Right atrium auricular region (tissue), 2 donors: ENCODE data around the gene DNAJB8. TPM values are rescaled to one million over a fixed set of nuclear protein-coding genes. Genes with fewer than 3 reads are reported as not detected.

Experiments
- DNase-seq: peaks from one replicate; pipeline ENCODE4 v3.0.0-alpha.2; 2019; ENCODE audit warnings: low spot score
- H3K27ac ChIP-seq, 2 donors: fragments of 200-600 bp; sonication (generic); 1 replicate in 1 of 2; 2 replicates in 1 of 2; pipeline ENCODE4 v1.5.1; 2016 to 2019
- H3K27me3 ChIP-seq, 2 donors: fragments of 200-600 bp; sonication (generic); one replicate each; pipeline versions ENCODE4 v1.5.1 to v1.6.0; 2017 to 2019
- H3K36me3 ChIP-seq: fragments of 200-600 bp; sonication (generic); one replicate; pipeline ENCODE4 v1.5.1; 2016
- H3K4me1 ChIP-seq, 2 donors: fragments of 200-600 bp; sonication (generic); one replicate each; pipeline versions ENCODE4 v1.5.1 to v1.6.0; 2017 to 2019
- H3K4me3 ChIP-seq, 2 donors: fragments of 200-600 bp; sonication (generic); 1 replicate in 1 of 2; 2 replicates in 1 of 2; pipeline ENCODE4 v1.5.1; 2017 to 2019; ENCODE audit warnings: mild to moderate bottlenecking in 1 of 2, moderate library complexity in 1 of 2
- H3K9me3 ChIP-seq, 2 donors: fragments of 200-600 bp; sonication (generic); one replicate each; pipeline ENCODE4 v1.5.1; 2019
- CTCF ChIP-seq, 2 donors: fragments of 200-600 bp; sonication (generic); IDR thresholded peaks; one replicate each; pipeline ENCODE4 v1.5.1; 2019; ENCODE audit warnings: antibody characterized with exemption in 2 of 2
- total RNA-seq, 2 donors: library from RNA; depleted of rRNA; stranded (reverse); fragments of >200 nt; gene quantifications; one replicate each; pipeline ENCODE4 v1.1.0, GENCODE V29; 2016

The DNAJB8 gene
- total RNA-seq, 2 donors from 2014 or later, result not detected

GRCh38 chr3:128484404-128485281 is 18.0 kb upstream of the DNAJB8 start:
- Histone ChIP-seq H3K27me3 (peaks cover 29 to 54% of the 10 kb centered on the region in 2 donors), H3K4me3 (peak overlapping the region; percentile 7 to 64), H3K4me1 (peaks cover 0 to 82% of the 10 kb centered on the region in 2 donors), H3K9me3 (no peaks in the 10 kb centered on the region), H3K36me3 (no peaks in the 10 kb centered on the region), H3K27ac (peak overlapping the region; percentile 14 to 63)
- no peak for DNase-seq
- TF ChIP-seq CTCF (IDR thresholded peaks at IDR 0.05), result no peak

- Histone ChIP-seq H3K27ac (peak overlapping the region; percentile 14 to 63), H3K9me3 (no peaks in the 10 kb centered on the region), H3K4me1 (peaks cover 0 to 75% of the 10 kb centered on the region in 2 donors), H3K36me3 (no peaks in the 10 kb centered on the region), H3K27me3 (peaks cover 24 to 46% of the 10 kb centered on the region in 2 donors), H3K4me3 (peak overlapping the region; percentile 0 to 64)
- DNase-seq, result no peak
- no peak for TF ChIP-seq CTCF (IDR thresholded peaks at IDR 0.05)
Measured at GRCh38 chr3:128483657-128484403, 17.1 kb upstream of the DNAJB8 start.

- DNase-seq, result no peak
- no peak for TF ChIP-seq CTCF (IDR thresholded peaks at IDR 0.05)
- Histone ChIP-seq H3K27ac (peak overlapping the region; percentile 14 to 63), H3K27me3 (peaks cover 15 to 37% of the 10 kb centered on the region in 2 donors), H3K9me3 (no peaks in the 10 kb centered on the region), H3K36me3 (no peaks in the 10 kb centered on the region), H3K4me3 (peak overlapping the region in 1 of 2 donors; percentile 64), H3K4me1 (peaks cover 0 to 66% of the 10 kb centered on the region in 2 donors)
Measured at GRCh38 chr3:128482666-128483656, 16.3 kb upstream of the DNAJB8 start.

- no peak for DNase-seq
- Histone ChIP-seq H3K4me1 (peaks cover 0 to 58% of the 10 kb centered on the region in 2 donors), H3K27ac (peak overlapping the region; percentile 14 to 41), H3K9me3 (no peaks in the 10 kb centered on the region), H3K27me3 (peaks cover 13 to 36% of the 10 kb centered on the region in 2 donors), H3K4me3 (peak overlapping the region in 1 of 2 donors; percentile 22), H3K36me3 (no peaks in the 10 kb centered on the region)
- no peak for TF ChIP-seq CTCF (IDR thresholded peaks at IDR 0.05)
Measured at GRCh38 chr3:128482175-128482574, 15.5 kb upstream of the DNAJB8 start.

GRCh38 chr3:128481438-128481942 is 14.8 kb upstream of the DNAJB8 start:
- Histone ChIP-seq H3K4me3 (no peak overlapping the region), H3K27me3 (peaks cover 13 to 31% of the 10 kb centered on the region in 2 donors), H3K4me1 (peaks cover 0 to 52% of the 10 kb centered on the region in 2 donors), H3K27ac (peak overlapping the region in 1 of 2 donors; percentile 41), H3K36me3 (no peaks in the 10 kb centered on the region), H3K9me3 (no peaks in the 10 kb centered on the region)
- peak; percentile 77 for DNase-seq
- no peak for TF ChIP-seq CTCF (IDR thresholded peaks at IDR 0.05)
